GM21786 (cell line): ENCODE results near the gene IZUMO1.
A peak's percentile ranks its signal among the peaks of the same experiment; 100 is the strongest.

ENCODE experiments used
- ATAC-seq: cut with Tn5 transposase; IDR thresholded peaks from one replicate; pipeline ENCODE4 v1.9.1; 2021; ENCODE audit not compliant: unreplicated experiment

IZUMO1 gene

DNA sequence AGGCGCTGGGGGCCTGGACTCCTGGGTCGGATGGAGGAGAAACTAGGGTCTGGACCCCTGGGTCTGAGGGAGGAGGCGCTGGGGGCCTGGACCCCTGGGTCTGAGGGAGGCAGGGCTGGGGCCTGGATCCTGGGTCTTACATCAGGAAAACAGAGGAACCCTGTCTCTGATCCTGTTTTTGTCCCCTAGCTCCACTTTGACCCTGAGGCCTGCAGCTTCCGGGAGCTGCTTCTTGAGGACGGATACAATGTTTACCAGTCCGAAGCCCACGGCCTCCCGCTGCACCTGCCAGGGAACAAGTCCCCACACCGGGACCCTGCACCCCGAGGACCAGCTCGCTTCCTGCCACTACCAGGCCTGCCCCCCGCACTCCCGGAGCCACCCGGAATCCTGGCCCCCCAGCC lies 11.0 kb upstream of the IZUMO1 start:
- no peak for ATAC-seq

DNA sequence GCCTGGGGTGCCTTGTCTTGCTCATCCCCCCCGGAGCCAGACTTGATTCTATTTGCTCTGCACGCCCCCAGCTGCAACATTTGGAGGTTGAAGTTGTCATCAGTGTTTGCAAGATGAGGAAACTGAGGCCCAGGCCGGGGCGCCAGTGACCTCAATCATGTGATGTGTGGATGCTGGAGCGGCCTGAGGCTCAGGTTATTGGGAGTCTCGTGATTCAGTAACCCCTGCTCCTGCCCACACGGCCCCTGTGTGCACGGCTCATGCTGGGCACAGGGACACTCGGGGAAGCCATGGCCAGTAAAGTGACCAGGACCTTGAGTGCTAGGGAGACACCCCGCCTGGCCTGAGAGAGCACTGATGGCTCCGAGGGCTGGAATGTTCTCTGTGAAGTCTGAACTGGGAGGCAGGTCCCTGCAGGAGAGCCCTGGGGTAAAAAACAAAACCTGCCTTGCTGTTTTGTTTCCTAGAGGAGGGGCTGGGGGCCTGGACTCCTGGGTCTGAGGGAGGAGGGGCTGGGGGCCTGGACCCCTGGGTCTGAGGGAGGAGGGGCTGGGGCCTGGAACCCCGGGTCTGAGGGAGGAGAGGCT lies 10.5 kb upstream of the IZUMO1 start:
- no peak for ATAC-seq

- no peak for ATAC-seq
Measured at GRCh38 chr19:48756686-48757085, 10.0 kb upstream of the IZUMO1 start.

DNA sequence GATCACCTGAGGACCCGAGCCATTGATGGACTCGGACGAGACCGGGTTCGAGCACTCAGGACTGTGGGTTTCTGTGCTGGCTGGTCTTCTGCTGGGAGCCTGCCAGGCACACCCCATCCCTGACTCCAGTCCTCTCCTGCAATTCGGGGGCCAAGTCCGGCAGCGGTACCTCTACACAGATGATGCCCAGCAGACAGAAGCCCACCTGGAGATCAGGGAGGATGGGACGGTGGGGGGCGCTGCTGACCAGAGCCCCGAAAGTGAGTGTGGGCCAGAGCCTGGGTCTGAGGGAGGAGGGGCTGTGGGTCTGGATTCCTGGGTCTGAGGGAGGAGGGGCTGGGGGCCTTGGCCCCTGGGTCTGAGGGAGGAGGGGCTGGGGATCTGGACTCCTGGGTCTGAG lies 9.5 kb upstream of the IZUMO1 start:
- no peak for ATAC-seq

GRCh38 chr19:48755787-48756186 lies 9.1 kb upstream of the IZUMO1 start:
- no peak for ATAC-seq

- no peak for ATAC-seq
Measured at GRCh38 chr19:48755084-48755641, 8.5 kb upstream of the IZUMO1 start, which contains the start of gene FGF21. Gene FGF21, plus strand, starts transcription at chr19:48755524. Its CDS starts 713 bp downstream, at chr19:48756237.

GRCh38 chr19:48752496-48753365 lies 6.0 kb upstream of the IZUMO1 start, which contains the start of gene FUT1:
Gene FUT1, minus strand, starts transcription at chr19:48752641. Its CDS starts 1,360 bp downstream, at chr19:48751281.
- no peak for ATAC-seq

DNA sequence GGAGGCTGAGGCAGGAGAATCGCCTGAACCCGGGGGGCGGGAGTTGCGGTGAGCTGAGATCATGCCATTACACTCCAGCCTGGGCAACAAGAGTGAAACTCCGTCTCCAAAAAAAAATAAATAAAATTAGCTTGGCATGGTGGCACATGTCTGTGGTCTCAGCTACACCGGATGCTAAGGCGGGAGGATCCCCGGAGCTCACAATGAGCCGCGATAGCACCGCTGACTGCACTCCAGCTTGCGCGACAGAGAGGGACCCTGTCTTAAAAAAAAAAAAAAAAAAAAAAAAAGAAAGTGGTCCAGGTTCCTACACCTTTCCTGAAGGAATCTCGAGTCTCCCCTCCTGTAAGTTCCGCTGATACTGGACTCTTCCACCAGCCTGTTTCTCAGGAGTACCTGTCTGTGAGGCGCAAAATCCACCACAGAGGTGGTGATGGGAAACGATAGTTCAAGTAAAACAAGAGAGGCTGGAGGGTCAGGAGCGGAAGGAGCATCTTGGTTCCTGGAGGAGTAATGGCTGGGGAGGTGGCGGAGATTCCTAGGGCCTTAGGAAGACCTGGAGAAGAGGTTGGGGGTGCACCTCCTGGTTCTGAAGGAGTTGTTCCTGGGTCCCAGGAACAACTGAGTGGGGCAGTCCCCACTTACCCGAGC lies 5.3 kb upstream of the IZUMO1 start:
- ATAC-seq, result no peak

DNA sequence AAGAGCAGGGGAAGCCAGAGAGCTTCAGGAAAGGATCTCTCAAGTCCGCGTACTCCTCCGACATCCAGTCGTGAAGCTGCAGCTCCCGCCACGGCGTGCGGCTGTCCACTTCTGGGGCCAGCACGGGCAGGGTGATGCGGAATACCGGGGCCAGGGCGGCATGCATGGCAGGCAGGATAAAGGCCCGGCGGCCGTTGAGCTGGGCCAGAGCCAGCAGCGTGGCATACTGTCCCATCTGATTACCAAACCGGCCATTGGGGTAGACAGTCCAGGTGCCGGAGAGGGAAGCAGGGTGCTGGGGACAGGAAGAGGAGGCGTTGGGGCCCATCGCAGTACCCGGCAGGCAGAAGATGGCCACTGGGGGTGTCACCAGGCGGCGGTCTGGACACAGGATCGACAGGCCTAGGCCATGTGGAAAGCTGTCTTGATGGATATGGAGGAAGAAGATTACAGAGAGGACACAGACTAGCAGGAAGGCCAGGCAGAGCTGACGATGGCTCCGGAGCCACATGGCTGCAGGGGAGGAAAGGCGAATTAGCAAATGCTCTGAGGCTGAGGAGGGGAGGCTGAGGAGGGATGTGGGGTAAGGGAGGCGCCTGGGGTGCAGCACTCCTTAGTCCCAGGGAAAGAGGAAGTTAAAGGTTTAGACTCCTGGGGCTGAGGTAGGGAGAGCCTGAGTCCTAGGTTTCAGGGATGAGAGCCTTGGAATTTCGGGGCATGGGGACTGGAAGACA lies 4.2 kb upstream of the IZUMO1 start:
- ATAC-seq, result no peak

DNA sequence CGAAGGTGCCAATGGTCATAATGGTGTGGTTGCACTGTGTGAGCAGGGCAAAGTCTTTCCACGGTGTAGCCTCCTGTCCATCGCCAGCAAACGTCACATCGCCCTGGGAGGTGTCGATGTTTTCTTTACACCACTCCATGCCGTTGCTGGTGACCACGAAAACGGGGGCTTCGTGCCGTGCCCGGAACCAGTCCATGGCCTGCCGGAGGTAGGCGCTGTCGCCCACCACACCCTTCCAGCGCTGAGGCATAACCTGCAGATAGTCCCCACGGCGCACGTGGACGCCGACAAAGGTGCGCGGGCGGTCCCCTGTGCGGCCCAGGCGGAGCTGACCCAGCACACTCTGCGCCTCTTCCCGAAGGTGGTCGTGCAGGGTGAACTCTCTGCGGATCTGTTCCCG lies 3.6 kb upstream of the IZUMO1 start:
- no peak for ATAC-seq

DNA sequence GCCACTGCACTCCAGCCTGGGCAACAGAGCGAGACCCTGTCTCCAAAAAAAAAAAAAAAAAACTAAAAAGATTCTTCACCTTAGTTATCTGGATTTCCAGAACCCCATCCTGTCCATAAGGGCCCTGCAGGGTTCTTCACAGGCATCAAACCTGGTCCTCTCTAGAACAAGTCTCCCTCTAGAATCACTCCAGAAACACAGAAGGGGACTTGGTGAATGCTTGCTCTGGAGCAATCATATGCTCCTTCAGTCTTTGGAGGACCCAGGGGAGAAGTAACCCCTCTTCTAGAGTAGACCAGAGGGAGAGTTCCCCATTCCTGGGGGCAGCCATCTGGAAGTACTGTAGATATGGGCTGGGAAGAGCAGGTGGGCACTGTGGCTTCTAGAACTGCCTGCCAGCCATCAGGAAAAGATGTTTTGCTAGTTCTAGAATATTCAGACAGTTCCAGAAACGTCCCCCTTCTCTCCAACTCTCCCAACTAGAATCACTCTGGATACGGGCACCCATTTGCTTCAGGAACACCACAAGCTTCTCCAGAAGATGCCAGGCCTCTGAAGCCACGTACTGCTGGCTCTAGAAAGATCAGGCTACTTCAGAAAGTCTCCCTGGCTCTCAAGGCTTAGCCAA lies 3.0 kb upstream of the IZUMO1 start:
- no peak for ATAC-seq

DNA sequence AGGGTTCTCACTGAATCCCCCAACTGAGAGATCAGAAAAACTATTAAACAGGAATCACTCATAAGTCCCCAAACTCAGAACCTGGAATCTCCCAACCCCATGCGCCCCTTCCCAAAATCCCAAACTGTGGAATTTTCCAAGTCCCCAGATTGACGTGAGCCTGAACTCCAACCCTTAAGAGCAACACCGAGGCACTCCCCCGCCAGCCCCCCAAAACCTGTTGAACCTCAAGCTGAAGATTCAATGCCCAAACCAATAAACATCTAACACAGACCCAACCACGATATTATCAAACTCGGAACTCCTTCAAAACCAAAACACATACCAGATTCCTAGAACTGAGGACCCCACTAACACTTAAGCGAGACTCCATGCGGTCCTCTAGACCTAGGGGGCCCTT lies 599 bp downstream of the IZUMO1 start:
- no peak for ATAC-seq

DNA sequence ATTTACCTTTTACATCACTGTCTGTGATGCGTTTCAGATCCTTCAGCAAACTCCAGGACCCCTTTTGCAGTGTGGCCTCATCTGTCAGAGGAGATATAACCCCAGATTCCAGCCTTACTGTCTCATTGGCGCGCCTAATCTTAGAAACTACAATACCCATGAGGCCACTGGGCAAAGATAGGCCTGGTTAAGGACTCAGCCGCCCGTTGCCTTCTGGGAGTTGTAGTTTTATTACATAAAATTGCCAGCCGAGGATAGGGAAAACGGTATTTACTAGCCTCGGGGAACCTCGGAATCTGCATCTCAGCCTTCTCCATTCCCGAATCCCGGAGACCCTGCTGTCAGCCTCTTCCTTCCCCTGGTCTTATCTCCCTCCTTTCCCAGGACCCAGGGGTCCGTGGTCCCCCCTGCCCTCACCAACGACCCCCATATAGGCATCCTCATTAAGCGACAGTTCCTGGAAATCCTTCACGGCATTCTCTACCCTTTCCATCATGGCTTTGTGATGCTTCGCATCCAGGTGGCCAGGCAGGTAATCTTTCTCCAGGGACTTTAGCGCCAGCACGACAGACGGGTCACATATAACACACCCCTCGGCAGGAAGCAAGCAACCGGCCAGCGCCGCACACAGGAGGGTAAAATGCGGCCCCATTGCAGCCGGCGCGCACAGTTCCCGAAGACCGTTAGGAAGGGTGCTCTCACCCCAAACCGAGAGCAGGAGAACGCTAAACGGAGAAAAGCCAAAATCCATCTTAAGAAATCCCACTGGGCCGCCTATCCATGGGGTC lies 1.3 kb downstream of the IZUMO1 start:
- peak; percentile 43 for ATAC-seq

GRCh38 chr19:48742096-48742495 lies 4.6 kb downstream of the IZUMO1 start:
- no peak for ATAC-seq

DNA sequence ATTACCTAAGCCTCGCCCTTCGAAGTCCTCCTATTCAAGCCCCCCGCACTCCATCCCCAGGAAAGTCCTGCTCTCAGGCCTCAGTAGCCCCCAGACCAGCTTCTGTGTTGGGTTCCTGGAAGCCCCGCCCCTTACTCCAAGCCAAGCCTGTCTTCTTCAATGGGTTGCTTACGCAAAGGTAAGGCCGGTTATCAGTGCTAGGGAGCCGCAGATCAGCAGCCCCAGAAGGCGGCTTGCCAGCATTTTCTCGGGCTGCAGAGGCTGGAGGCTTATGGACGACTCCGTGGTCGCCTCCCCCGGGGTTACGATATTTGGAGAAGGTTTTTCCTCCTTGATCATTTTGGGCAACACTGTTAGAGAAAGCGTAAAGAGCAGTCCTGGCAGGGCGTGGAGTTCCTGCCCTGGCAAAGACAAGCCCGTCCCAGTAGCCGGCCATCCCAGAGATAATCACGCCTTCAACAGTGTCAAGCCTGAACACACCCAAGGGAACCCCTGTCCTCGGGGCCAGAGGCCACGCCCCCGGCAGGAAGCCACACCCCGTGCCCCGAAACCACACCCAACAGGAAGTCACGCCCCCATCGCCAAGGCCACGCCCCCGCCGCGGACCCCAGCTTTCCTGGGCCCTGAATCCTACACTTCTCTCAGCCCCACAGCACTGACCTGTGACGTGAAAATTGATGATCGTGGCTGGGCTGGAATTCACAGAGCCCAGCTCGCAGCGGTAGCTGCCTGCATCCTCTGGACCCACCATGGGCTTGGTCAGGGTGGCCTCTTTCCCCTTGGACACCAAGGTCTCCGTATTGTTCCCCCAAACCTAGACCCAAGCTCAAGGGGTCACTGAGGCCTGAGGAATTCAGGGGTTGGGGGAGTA lies 5.3 kb downstream of the IZUMO1 start:
- ATAC-seq, result no peak

DNA sequence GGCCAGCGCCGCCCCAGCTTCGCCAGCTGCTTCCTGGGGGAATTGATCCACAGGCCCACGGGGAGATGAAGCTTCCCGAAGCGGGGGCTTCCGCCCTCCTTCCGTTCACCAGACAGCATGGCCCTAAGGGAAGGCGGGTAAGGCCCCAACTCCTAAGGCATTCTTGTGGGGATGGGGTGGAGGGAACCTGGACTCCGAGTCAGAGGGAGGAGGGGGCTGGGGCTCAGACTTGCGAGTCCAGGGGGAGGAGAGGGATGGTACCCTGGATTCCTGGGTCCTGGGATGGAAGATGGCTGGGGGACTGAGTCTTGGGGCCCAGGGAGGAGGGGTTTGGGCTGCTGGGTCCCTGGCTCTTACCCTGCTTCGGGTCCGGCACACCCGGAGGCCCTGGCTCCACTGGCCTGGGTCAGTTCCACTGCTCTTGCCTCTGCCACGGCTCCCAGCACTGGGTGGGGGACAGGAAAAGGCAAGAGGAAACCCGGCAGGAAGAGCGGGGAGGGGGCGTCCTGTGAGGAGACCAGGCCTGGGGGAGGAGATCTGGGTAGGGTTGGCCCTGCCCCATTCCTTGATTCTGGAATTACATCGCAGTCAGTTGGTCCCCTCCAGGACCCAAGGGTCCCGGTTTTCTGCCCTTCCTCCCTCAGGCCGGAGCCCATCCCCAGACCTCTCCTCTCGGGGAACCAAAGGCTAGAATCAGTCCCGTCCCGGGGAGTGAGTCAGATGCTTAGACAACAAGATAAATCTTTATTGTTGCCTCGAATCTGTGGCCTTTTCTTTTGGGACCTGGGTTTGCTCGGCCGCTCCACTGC lies 6.3 kb downstream of the IZUMO1 start, which contains the start of gene RASIP1:
TSS of gene RASIP1 (minus strand) at position 447 of the 809 bp plus-strand sequence. CDS start at position 119, 328 bp downstream.
- ATAC-seq, result no peak

GRCh38 chr19:48739404-48740163 lies 7.1 kb downstream of the IZUMO1 start:
- no peak for ATAC-seq
